HepG2 (cell line): Measurements from ENCODE around the gene MAP2K7. TPM values are rescaled to one million over a fixed set of nuclear protein-coding genes. Genes with fewer than 3 reads are reported as not detected.
"Not testable (repeated sequence)": the region's sequence is repeated elsewhere in the genome, so short reads cannot be mapped to it uniquely, and the experiment has no call there.

Source experiments
- ATAC-seq: fragments of 200-7000 bp; cut with Tn5 transposase; 3 replicates; pipeline ENCODE4 v1.9.1; 2020; ENCODE audit warnings: mild to moderate bottlenecking, moderate library complexity
- BruUV-seq: library from RNA; stranded (reverse); fragments of 400-500 nt; replicated peaks from 2 replicates; lab custom pipeline; 2021; lab: Mats Ljungman, UMichigan
- CTCF ChIA-PET: fragments of 300-600 bp; formaldehyde crosslinking; extraction: SDS; loops from one replicate; lab custom pipeline; 2021; ENCODE audit warnings: low total read pairs, inconsistent platforms, low intra/inter-chr PET ratio; lab: Yijun Ruan, JAX
- POLR2A ChIA-PET: fragments of 350-600 bp; sonication (Branson Sonifier 250); formaldehyde crosslinking; loops from one replicate; lab custom pipeline; 2020; ENCODE audit warnings: antibody characterized with exemption, inconsistent platforms; lab: Yijun Ruan, JAX
- DNase-seq: peaks from one replicate; pipeline ENCODE4 v3.0.0-alpha.2; 2015; ENCODE audit warnings: low spot score
- FAIRE-seq: peaks from 3 replicates; lab custom pipeline; 2011; peaks lifted over from hg19 to GRCh38; lab: Jason Lieb, UNC
- H2AFZ ChIP-seq: one replicate; pipeline ENCODE4 v1.6.1; 2011; ENCODE audit warnings: low read length, inconsistent platforms
- H3K27ac ChIP-seq: fragments of 300-600 bp; 3 replicates; pipeline ENCODE4 v1.8.0; 2011; ENCODE audit warnings: mixed run types, mild to moderate bottlenecking, mixed read lengths, low read length, inconsistent platforms; ENCODE audit not compliant: insufficient read depth; ENCODE audit errors: extremely low read length
- H3K27me3 ChIP-seq, 2 experiments: fragments of 200-600 bp in 1 of 2; 2 replicates in 1 of 2; 3 replicates in 1 of 2; pipeline versions ENCODE4 v1.6.0 to v1.8.0; 2011; ENCODE audit warnings: low read length in 2 of 2, mild to moderate bottlenecking in 2 of 2, moderate library complexity in 2 of 2, inconsistent platforms in 1 of 2; ENCODE audit not compliant: insufficient read depth in 2 of 2, control insufficient read depth in 1 of 2
- H3K36me3 ChIP-seq, 2 experiments: fragments of 200-600 bp in 1 of 2; replicated peaks in 1 of 2; 2 replicates in 1 of 2; 3 replicates in 1 of 2; pipeline versions ENCODE4 v1.5.1 to v1.8.0; 2011; ENCODE audit warnings: low read length in 2 of 2, inconsistent platforms in 1 of 2; ENCODE audit not compliant: insufficient read depth in 2 of 2, control insufficient read depth in 1 of 2
- H3K4me1 ChIP-seq: 2 replicates; pipeline ENCODE4 v1.5.1; 2012; ENCODE audit warnings: low read length, inconsistent platforms; ENCODE audit not compliant: insufficient read depth
- H3K4me2 ChIP-seq: 2 replicates; pipeline ENCODE4 v1.6.0; 2011; ENCODE audit warnings: low read depth, low read length, inconsistent platforms
- H3K4me3 ChIP-seq, 3 experiments: fragments of 200-600 bp in 1 of 3; sonication (generic), shearing (Covaris generic) in 1 of 3; replicated peaks in 1 of 3; 2 replicates each; pipeline ENCODE4 v1.5.1; 2011 to 2016; ENCODE audit warnings: low read length in 3 of 3, inconsistent platforms in 2 of 3, low read depth in 2 of 3, mild to moderate bottlenecking in 2 of 3, control low read depth in 1 of 3, mixed read lengths in 1 of 3; ENCODE audit not compliant: insufficient read depth in 1 of 3
- H3K79me2 ChIP-seq: one replicate; pipeline ENCODE4 v1.6.1; 2011; ENCODE audit warnings: low read length, inconsistent platforms; ENCODE audit not compliant: insufficient read depth
- H3K9ac ChIP-seq: 2 replicates; pipeline ENCODE4 v1.6.0; 2011; ENCODE audit warnings: mild to moderate bottlenecking, low read depth, low read length, inconsistent platforms; ENCODE audit not compliant: insufficient read depth
- H3K9me3 ChIP-seq: 2 replicates; pipeline ENCODE4 v1.5.1; 2012; ENCODE audit warnings: mild to moderate bottlenecking, low read length
- H4K20me1 ChIP-seq: 2 replicates; pipeline ENCODE4 v1.6.0; 2011; ENCODE audit warnings: inconsistent platforms, mild to moderate bottlenecking, low read length, moderate library complexity; ENCODE audit not compliant: insufficient read depth
- DPF2 ChIP-seq: sonication (generic); formaldehyde crosslinking; IDR thresholded peaks from 2 replicates; pipeline ENCODE4 v1.4.0; 2020; ENCODE audit warnings: mild to moderate bottlenecking, low read depth, missing genetic modification reagents, borderline replicate concordance
- SSRP1 ChIP-seq: IDR thresholded peaks from 2 replicates; pipeline ENCODE4 v1.6.1; 2016; ENCODE audit warnings: control low read depth
- WGBS: methylation state at CpG from one replicate; pipeline ENCODE4 v1.1.6; 2017; ENCODE audit warnings: low lambda C conversion rate; 5-methylcytosine and 5-hydroxymethylcytosine counted together
- in situ Hi-C: cut with HindIII; loops from 2 replicates; pipeline ENCODE4 v1.10.0; 2017; ENCODE audit warnings: low pct_unique_long_range_greater_than_20kb; ENCODE audit not compliant: extremely low pct_ligation_motif_present
- intact Hi-C: fragments of 100-400 bp; cut with micrococcal nuclease; formaldehyde crosslinking; loops from one replicate; pipeline ENCODE4 v1.10.0; 2022; ENCODE audit not compliant: unreplicated experiment
- polyA plus RNA-seq, 8 experiments: library from polyadenylated mRNA; depleted of rRNA in 3 of 8; stranded (reverse) in 7 of 8; unstranded in 1 of 8; fragments of >200 nt; fragmentation: Illumina TruSeq in 4 of 8; extraction: Trizol in 4 of 8; gene quantifications; 2 replicates each; pipeline versions ENCODE4 v1.2.1 to v1.2.3, GENCODE V29; 2011 to 2016; ENCODE audit warnings: low read depth in 4 of 8, missing spikeins in 1 of 8, mixed read lengths in 1 of 8; ENCODE audit not compliant: insufficient read depth in 1 of 8
- total RNA-seq, 5 experiments: library from RNA; depleted of rRNA; stranded (reverse); fragments of >200 nt; fragmentation: Illumina TruSeq; extraction: Trizol; gene quantifications; 2 replicates each; pipeline ENCODE4 v1.2.3, GENCODE V29; 2016; ENCODE audit warnings: low read depth in 1 of 5
- TF ChIP-seq, protein P1 (sequence below), 2 experiments: fragments of 450-650 bp in 1 of 2; sonication (generic) in 1 of 2; formaldehyde crosslinking in 1 of 2; IDR thresholded peaks; 2 replicates each; pipeline versions ENCODE4 v1.6.1 to v1.8.0; 2016 to 2022; ENCODE audit warnings: antibody characterized with exemption in 1 of 2, mild to moderate bottlenecking in 1 of 2, missing genetic modification reagents in 1 of 2

MAP2K7 gene
- total and polyA plus RNA-seq, 2 of the 13 experiments (the other 11 are each of a cell fraction or from before 2014, with no cell fraction given): 9.0 to 10.8 TPM

DNA sequence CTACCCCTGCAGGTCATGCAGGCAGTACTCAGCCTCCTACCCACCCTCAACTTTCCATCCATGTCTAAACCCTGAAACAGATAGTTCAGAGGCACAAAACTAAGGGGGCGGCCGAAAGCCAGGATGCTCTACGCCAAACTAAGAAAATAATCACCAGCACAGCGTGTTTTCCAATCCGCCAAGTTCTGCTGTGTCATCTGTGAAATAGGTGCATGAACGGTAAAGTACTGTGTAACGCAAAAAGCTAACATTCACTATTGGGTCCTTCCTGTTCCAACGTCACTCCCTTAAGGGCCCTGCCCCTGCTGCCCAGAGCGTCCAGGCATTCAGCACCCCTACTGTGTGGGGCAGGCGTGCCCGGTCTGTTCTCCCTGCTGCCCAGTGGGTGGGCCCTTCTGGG is 52.0 kb downstream of the MAP2K7 start (continued):
- TF ChIP-seq, protein P1, sequence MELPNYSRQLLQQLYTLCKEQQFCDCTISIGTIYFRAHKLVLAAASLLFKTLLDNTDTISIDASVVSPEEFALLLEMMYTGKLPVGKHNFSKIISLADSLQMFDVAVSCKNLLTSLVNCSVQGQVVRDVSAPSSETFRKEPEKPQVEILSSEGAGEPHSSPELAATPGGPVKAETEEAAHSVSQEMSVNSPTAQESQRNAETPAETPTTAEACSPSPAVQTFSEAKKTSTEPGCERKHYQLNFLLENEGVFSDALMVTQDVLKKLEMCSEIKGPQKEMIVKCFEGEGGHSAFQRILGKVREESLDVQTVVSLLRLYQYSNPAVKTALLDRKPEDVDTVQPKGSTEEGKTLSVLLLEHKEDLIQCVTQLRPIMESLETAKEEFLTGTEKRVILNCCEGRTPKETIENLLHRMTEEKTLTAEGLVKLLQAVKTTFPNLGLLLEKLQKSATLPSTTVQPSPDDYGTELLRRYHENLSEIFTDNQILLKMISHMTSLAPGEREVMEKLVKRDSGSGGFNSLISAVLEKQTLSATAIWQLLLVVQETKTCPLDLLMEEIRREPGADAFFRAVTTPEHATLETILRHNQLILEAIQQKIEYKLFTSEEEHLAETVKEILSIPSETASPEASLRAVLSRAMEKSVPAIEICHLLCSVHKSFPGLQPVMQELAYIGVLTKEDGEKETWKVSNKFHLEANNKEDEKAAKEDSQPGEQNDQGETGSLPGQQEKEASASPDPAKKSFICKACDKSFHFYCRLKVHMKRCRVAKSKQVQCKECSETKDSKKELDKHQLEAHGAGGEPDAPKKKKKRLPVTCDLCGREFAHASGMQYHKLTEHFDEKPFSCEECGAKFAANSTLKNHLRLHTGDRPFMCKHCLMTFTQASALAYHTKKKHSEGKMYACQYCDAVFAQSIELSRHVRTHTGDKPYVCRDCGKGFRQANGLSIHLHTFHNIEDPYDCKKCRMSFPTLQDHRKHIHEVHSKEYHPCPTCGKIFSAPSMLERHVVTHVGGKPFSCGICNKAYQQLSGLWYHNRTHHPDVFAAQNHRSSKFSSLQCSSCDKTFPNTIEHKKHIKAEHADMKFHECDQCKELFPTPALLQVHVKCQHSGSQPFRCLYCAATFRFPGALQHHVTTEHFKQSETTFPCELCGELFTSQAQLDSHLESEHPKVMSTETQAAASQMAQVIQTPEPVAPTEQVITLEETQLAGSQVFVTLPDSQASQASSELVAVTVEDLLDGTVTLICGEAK (IDR thresholded peaks at IDR 0.05): no peak
- TF ChIP-seq, protein P1 (CRISPR knock-in tag; IDR thresholded peaks at IDR 0.05): no peak
- TF ChIP-seq SSRP1 (CRISPR knock-in tag): no peak

DNA sequence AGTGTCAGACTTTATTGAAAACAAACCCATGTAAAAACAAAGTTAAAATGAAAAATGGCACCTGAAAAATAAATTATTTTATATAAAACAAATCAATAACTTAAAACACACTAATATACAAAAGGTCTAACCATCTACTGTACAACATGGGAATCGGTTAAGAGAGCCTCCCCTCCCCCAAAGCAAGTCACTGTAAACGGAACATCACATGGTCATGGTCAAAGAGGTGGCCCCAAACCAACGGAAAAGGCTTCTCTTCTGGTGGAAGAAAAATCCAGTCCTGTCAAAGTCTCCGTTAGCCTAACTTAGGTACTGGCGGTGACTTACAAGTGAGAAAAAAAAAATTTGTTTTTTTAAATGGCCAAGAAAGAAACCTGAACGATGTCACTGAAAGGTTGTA is 55.5 kb downstream of the MAP2K7 start:
- H3K4me3 ChIP-seq: no peak overlapping the region
- no peaks in the 10 kb centered on the region for H4K20me1 ChIP-seq
- CTCF ChIA-PET: no interaction called here
- intact Hi-C loops (no loop called here), in situ Hi-C loops (no loop called here)
- no peak overlapping the region for H3K27ac ChIP-seq
- no peaks in the 10 kb centered on the region for H3K27me3 ChIP-seq
- ATAC-seq (no peak), FAIRE-seq (no peak), DNase-seq (no peak)
- no peak for TF ChIP-seq DPF2 (CRISPR knock-in tag)
- H3K79me2 ChIP-seq: no peaks in the 10 kb centered on the region
- no peak overlapping the region for H3K4me2 ChIP-seq
- 91% methylated on average over 6 of the region's 6 CpGs for WGBS
- no peak overlapping the region for H3K9ac ChIP-seq
- no TSS peak for BruUV-seq
- H3K9me3 ChIP-seq: no peaks in the 10 kb centered on the region
- POLR2A ChIA-PET: interaction anchor here (1.8 kb wide), 1 partner anchor 16 kb away, joined by 4 read pairs; the partner anchor contains the start of gene TIMM44
- peaks cover 24% of the 10 kb centered on the region for H3K4me1 ChIP-seq
- H2AFZ ChIP-seq: no peak overlapping the region
- peaks cover 7 to 39% of the 10 kb centered on the region in 2 experiments; a peak in 4 of 5 replicates for H3K36me3 ChIP-seq

DNA sequence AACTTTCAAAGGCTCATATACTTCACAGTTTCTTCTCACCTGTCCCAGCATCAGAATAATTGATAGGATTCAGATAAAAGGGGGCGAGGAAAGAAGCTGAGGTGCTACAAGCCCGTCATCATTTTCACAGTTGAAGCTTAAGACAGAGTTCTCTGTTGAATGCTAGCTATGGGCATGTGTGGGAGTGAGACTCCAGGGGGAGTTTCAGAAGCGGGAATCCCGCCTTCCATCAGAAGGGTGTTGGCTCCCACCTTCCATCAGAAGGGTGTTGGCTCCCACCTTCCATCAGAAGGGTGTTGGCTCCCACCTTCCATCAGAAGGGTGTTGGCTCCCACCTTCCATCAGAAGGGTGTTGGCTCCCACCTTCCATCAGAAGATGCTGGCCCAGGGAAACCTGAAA is 57.4 kb downstream of the MAP2K7 start:
- H3K27me3 ChIP-seq, DNase-seq, H3K4me3 ChIP-seq, intact Hi-C loops, H3K27ac ChIP-seq, ATAC-seq, H3K4me2 ChIP-seq, H3K9me3 ChIP-seq, H2AFZ ChIP-seq, H4K20me1 ChIP-seq, H3K9ac ChIP-seq, H3K79me2 ChIP-seq, CTCF ChIA-PET, FAIRE-seq, BruUV-seq, in situ Hi-C loops: not testable (repeated sequence)
- Histone ChIP-seq H3K4me1 (peaks cover 24% of the 10 kb centered on the region), H3K36me3 (peaks cover 8 to 54% of the 10 kb centered on the region in 2 experiments)
- 96% methylated on average over 4 of the region's 4 CpGs for WGBS
- POLR2A ChIA-PET: interaction anchor here (1.0 kb wide), 1 partner anchor 17 kb away, joined by 4 read pairs; the partner anchor contains the start of gene TIMM44
